ENCODE results near the gene MYO9B. TPM values are rescaled to one million over a fixed set of nuclear protein-coding genes. Genes with fewer than 3 reads are reported as not detected.

The MYO9B gene
- total and polyA plus RNA-seq, 2 experiments from 2014 or later, result 29.9 to 32.4 TPM

- peaks cover 39% of the 10 kb centered on the region for H3K4me1 ChIP-seq (ENCODE audit: insufficient read depth)
- TF ChIP-seq CTCF (IDR thresholded peaks at IDR 0.05; ENCODE audit: poor library complexity) (no peak), EZH2 (IDR thresholded peaks at IDR 0.05; ENCODE audit: borderline replicate concordance) (no peak), EZH2phosphoT487 (IDR thresholded peaks at IDR 0.05; ENCODE audit: low read depth, severe bottlenecking, unreplicated experiment) (no peak)
- no peaks in the 10 kb centered on the region for H3K9me3 ChIP-seq (ENCODE audit: low read depth)
- no peak overlapping the region for H2AFZ ChIP-seq
- no peak for DNase-seq (ENCODE audit: low spot score)
- no peak overlapping the region for H3K4me3 ChIP-seq
- H3K27me3 ChIP-seq, result no peaks in the 10 kb centered on the region
- 27% methylated on average over 15 of the region's 27 CpGs for WGBS (ENCODE audit: low lambda C conversion rate, missing lambda C conversion rate)
- peaks cover 66% of the 10 kb centered on the region for H3K79me2 ChIP-seq
- no peaks in the 10 kb centered on the region for H3K9me2 ChIP-seq (replicated peaks; ENCODE audit: insufficient read depth)
- H3K4me2 ChIP-seq, result peak overlapping the region; percentile 89
- peaks cover 32% of the 10 kb centered on the region for H4K20me1 ChIP-seq (ENCODE audit: insufficient read depth, poor library complexity, severe bottlenecking)
- H3K27ac ChIP-seq, result no peak overlapping the region
- H3K36me3 ChIP-seq (replicated peaks; ENCODE audit: insufficient read depth, low read depth), result no peaks in the 10 kb centered on the region
Observed at GRCh38 chr19:17235971-17236777, 160.6 kb downstream of the MYO9B start.

- Histone ChIP-seq H3K27me3 (no peaks in the 10 kb centered on the region), H3K27ac (no peak overlapping the region), H3K9me3 (ENCODE audit: low read depth) (no peaks in the 10 kb centered on the region), H3K36me3 (replicated peaks; ENCODE audit: insufficient read depth, low read depth) (no peaks in the 10 kb centered on the region), H2AFZ (no peak overlapping the region), H3K4me2 (peak overlapping the region; percentile 89), H3K4me1 (ENCODE audit: insufficient read depth) (peaks cover 46% of the 10 kb centered on the region), H3K4me3 (no peak overlapping the region), H3K79me2 (peaks cover 74% of the 10 kb centered on the region), H3K9me2 (replicated peaks; ENCODE audit: insufficient read depth) (no peaks in the 10 kb centered on the region), H4K20me1 (ENCODE audit: insufficient read depth, poor library complexity, severe bottlenecking) (peaks cover 39% of the 10 kb centered on the region)
- 79% methylated on average over 16 of the region's 18 CpGs for WGBS (ENCODE audit: low lambda C conversion rate, missing lambda C conversion rate)
- no peak for TF ChIP-seq EZH2 (IDR thresholded peaks at IDR 0.05; ENCODE audit: borderline replicate concordance)
- TF ChIP-seq EZH2phosphoT487 (IDR thresholded peaks at IDR 0.05; ENCODE audit: low read depth, severe bottlenecking, unreplicated experiment), result no peak
- no peak for TF ChIP-seq CTCF (IDR thresholded peaks at IDR 0.05; ENCODE audit: poor library complexity)
- no peak for DNase-seq (ENCODE audit: low spot score)
Observed at GRCh38 chr19:17236811-17237543, 161.4 kb downstream of the MYO9B start.

GRCh38 chr19:17237747-17238706 lies 162.4 kb downstream of the MYO9B start:
- H3K4me2 ChIP-seq, result no peak overlapping the region
- DNase-seq (ENCODE audit: low spot score), result no peak
- TF ChIP-seq EZH2phosphoT487 (IDR thresholded peaks at IDR 0.05; ENCODE audit: low read depth, severe bottlenecking, unreplicated experiment) (no peak), EZH2 (IDR thresholded peaks at IDR 0.05; ENCODE audit: borderline replicate concordance) (no peak), CTCF (IDR thresholded peaks at IDR 0.05; ENCODE audit: poor library complexity) (no peak)
- H4K20me1 ChIP-seq (ENCODE audit: insufficient read depth, poor library complexity, severe bottlenecking), result peaks cover 48% of the 10 kb centered on the region
- no peak overlapping the region for H2AFZ ChIP-seq
- H3K36me3 ChIP-seq (replicated peaks; ENCODE audit: insufficient read depth, low read depth), result no peaks in the 10 kb centered on the region
- H3K9me2 ChIP-seq (replicated peaks; ENCODE audit: insufficient read depth), result no peaks in the 10 kb centered on the region
- H3K79me2 ChIP-seq, result peaks cover 82% of the 10 kb centered on the region
- no peak overlapping the region for H3K4me3 ChIP-seq
- H3K4me1 ChIP-seq (ENCODE audit: insufficient read depth), result peaks cover 55% of the 10 kb centered on the region
- no peak overlapping the region for H3K27ac ChIP-seq
- no peaks in the 10 kb centered on the region for H3K27me3 ChIP-seq
- no peaks in the 10 kb centered on the region for H3K9me3 ChIP-seq (ENCODE audit: low read depth)
- 88% methylated on average over 13 of the region's 13 CpGs for WGBS (ENCODE audit: low lambda C conversion rate, missing lambda C conversion rate)

All from hepatocyte (in vitro differentiated cells).